Stromal cell of bone marrow (primary cell): ENCODE results near the gene SPG21.

Experiments used
- DNase-seq: peaks from one replicate; pipeline ENCODE4 v3.0.0-alpha.2; 2012; ENCODE audit warnings: low read depth

SPG21 gene

DNA sequence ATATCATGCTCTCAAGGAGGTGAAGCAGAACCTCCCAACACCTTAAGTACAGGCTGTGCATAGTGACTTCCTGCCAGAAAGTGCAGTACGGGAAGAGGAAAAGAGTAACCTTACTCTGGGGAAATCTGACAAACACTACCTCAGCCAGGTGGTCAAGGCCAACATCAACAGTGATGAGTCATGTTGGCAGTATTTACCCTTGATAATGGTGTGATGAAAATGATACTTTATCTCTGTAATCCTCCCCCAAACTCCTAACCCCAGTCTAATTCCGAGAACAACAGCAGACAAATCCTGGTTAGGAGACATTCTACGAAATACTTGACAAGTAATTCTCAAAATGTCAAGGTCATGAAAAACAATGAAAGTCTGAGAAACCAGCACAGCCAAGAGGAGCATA is 51.5 kb downstream of the SPG21 start:
- no peak for DNase-seq

GRCh38 chr15:64934023-64934422 is 55.7 kb downstream of the SPG21 start:
- DNase-seq = no peak

DNA sequence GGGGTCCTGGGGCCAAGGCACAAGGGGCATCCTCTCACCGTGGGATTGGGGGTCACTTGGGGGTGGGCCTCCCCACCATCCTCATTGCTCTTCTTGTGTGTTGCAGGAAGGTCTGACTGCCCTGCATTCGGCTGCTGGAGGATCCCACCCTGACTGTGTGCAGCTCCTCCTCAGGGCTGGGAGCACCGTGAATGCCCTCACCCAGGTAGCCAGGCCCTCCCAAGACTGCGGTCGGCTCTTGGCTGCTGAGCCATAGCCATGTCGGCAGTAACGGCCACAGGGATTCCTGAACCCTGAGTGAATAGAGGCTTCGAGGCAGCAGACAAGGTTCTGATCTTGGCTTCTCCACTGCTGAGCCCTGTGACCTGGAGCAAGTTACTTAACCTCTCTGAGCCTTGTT is 58.3 kb downstream of the SPG21 start:
- no peak for DNase-seq

DNA sequence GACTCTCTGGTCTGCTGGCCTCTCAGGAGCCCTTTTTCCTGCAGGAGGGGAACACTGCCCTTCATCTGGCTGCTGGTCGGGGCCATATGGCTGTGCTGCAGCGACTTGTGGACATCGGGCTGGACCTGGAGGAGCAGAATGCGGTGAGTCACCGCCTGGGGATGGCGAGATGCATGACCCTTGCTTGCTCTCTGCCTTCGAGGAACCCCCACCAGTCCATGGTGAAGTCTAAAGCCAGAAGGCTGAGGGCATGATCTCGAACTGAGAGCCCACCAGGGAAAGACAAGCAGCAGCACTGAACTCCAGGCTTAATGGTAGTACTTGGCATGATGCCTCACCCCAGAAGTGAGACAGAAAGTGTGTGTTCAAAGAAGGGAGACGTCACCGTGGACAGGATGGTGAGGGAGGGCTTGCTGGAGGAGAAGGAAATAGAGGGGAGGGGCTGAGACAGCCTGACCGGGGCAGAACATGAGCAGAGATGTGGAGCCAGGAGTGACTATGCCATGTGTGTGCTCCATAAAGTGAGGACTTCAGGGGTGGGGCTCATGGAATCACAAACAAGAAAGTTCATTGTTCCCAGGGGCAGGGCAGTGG is 58.8 kb downstream of the SPG21 start:
- DNase-seq = no peak

GRCh38 chr15:64930019-64930652 is 59.6 kb downstream of the SPG21 start:
- no peak for DNase-seq

GRCh38 chr15:64928626-64929220 is 61.0 kb downstream of the SPG21 start:
- no peak for DNase-seq

GRCh38 chr15:64926661-64927060 is 63.1 kb downstream of the SPG21 start:
- DNase-seq = no peak

GRCh38 chr15:64925335-64926330 is 64.1 kb downstream of the SPG21 start:
- DNase-seq = no peak

- no peak for DNase-seq
Measured at GRCh38 chr15:64923546-64923945, 66.2 kb downstream of the SPG21 start.

DNA sequence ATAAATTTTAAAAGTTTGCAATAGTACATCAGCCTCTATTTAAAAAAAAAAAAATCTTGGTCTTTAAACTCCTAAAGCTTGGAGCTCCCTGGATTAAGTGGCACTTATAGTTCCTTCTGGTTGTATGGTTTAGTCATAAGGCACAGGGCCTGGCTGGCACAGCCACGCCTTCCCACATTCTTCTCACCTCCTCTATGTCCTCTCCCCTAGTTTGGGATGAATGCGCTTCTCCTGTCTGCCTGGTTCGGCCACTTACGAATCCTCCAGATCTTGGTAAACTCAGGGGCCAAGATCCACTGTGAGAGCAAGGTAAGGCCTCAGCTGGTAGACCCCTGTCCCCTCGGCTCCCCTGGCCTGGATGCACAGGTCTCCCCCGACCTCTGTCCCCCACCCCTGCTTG is 68.0 kb downstream of the SPG21 start:
- no peak for DNase-seq

GRCh38 chr15:64919721-64920120 is 70.0 kb downstream of the SPG21 start:
- DNase-seq = no peak

DNA sequence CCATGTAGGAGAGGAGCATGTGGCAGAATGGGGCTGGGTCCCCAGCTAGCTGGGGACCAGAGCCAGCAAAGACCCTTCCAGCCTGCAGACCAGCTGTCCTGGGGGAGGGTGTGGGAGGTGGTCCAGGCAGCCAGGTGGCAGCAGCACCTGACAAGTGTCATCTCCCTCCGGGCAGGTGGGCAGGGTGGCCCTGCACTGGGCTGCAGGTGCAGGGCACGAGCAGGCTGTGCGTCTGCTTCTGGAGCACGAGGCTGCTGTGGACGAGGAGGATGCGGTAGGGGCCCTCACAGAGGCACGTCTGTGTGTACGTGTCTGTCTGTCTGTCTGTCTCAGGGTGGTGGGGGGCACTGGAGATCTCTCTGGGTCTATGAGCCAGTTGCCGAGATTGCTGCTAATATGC is 72.5 kb downstream of the SPG21 start:
- no peak for DNase-seq

- DNase-seq = no peak
Measured at GRCh38 chr15:64916365-64916764, 73.3 kb downstream of the SPG21 start.

DNA sequence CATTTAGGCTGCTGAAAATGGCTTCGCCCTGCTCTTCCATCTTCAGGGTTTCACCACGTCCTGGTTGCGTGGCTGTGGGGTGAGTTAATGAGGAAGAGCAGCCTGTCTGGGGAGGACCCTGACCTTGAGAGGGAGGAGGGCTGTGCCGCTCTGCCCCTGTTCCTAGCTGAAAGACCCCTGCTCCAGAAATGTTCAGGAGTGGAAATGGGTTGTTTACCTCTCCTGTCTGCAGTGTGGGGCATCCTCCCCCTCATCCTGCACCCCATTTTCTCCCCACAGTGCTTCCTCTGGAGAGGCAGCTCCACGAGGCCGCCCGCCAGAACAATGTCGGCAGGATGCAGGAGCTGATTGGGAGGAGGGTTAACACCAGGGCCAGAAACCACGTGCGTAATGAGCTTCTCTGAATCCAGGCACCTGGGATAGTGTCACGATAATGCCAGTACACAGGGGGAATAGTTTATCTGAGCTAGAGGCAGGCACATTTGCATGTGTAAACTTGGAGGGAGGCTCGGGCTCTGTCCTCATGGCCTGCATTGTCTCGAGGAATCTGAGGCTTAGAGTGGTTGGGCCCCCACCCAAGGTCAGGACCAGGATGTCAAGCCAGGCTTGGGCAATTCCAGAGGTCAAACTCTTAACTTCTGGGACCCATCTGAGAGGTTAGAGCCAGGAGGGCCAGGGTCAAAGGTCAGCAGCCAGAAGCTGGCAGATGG is 74.0 kb downstream of the SPG21 start:
- no peak for DNase-seq
